Measurements from ENCODE around the gene SORBS1.

The SORBS1 gene

GRCh38 chr10:95309958-95310357, 251.2 kb downstream of the SORBS1 start:
- Histone ChIP-seq H3K27ac (replicated peaks) (no peak overlapping the region), H3K27me3 (ENCODE audit: insufficient read depth, poor library complexity, severe bottlenecking) (no peaks in the 10 kb centered on the region), H3K4me3 (replicated peaks; ENCODE audit: insufficient read depth, low read length) (no peak overlapping the region)
- no peak for TF ChIP-seq SPI1 (IDR thresholded peaks at IDR 0.05; ENCODE audit: borderline replicate concordance, low read depth)
- TF ChIP-seq GABPA (IDR thresholded peaks at IDR 0.05; ENCODE audit: low read depth): no peak
- no peak for TF ChIP-seq POLR2AphosphoS5 (IDR thresholded peaks at IDR 0.05; ENCODE audit: low read depth)
- TF ChIP-seq CTCF (IDR thresholded peaks at IDR 0.05; ENCODE audit: insufficient read depth, low read length): no peak
- no peak for TF ChIP-seq REST (IDR thresholded peaks at IDR 0.05; ENCODE audit: insufficient replicate concordance, low read depth)
- no peak for DNase-seq (ENCODE audit: low read depth in 1 of 2, low spot score in 1 of 2)

- DNase-seq (ENCODE audit: low read depth in 1 of 2, low spot score in 1 of 2): no peak
- H3K27ac ChIP-seq (replicated peaks): no peak overlapping the region
- TF ChIP-seq REST (IDR thresholded peaks at IDR 0.05; ENCODE audit: insufficient replicate concordance, low read depth) (no peak), POLR2AphosphoS5 (IDR thresholded peaks at IDR 0.05; ENCODE audit: low read depth) (no peak), SPI1 (IDR thresholded peaks at IDR 0.05; ENCODE audit: borderline replicate concordance, low read depth) (no peak), GABPA (IDR thresholded peaks at IDR 0.05; ENCODE audit: low read depth) (no peak), CTCF (IDR thresholded peaks at IDR 0.05; ENCODE audit: insufficient read depth, low read length) (no peak)
- no peak overlapping the region for H3K4me3 ChIP-seq (replicated peaks; ENCODE audit: insufficient read depth, low read length)
- no peaks in the 10 kb centered on the region for H3K27me3 ChIP-seq (ENCODE audit: insufficient read depth, poor library complexity, severe bottlenecking)
Measured at GRCh38 chr10:95308389-95309302, 252.5 kb downstream of the SORBS1 start.

GRCh38 chr10:95306851-95307250, 254.3 kb downstream of the SORBS1 start:
- Histone ChIP-seq H3K27ac (replicated peaks) (no peak overlapping the region), H3K4me3 (replicated peaks; ENCODE audit: insufficient read depth, low read length) (no peak overlapping the region), H3K27me3 (ENCODE audit: insufficient read depth, poor library complexity, severe bottlenecking) (no peaks in the 10 kb centered on the region)
- no peak for DNase-seq (ENCODE audit: low read depth in 1 of 2, low spot score in 1 of 2)
- TF ChIP-seq GABPA (IDR thresholded peaks at IDR 0.05; ENCODE audit: low read depth) (no peak), POLR2AphosphoS5 (IDR thresholded peaks at IDR 0.05; ENCODE audit: low read depth) (no peak), REST (IDR thresholded peaks at IDR 0.05; ENCODE audit: insufficient replicate concordance, low read depth) (no peak), CTCF (IDR thresholded peaks at IDR 0.05; ENCODE audit: insufficient read depth, low read length) (no peak), SPI1 (IDR thresholded peaks at IDR 0.05; ENCODE audit: borderline replicate concordance, low read depth) (no peak)
